Medulla oblongata (tissue), 1 donor: Measurements from ENCODE around the gene LMOD3.
A peak's percentile ranks its signal among the peaks of the same experiment; 100 is the strongest.

Source experiments
- DNase-seq: peaks from one replicate; pipeline ENCODE4 v3.0.0-alpha.2; 2015; ENCODE audit errors: extremely low spot score

The LMOD3 gene

DNA sequence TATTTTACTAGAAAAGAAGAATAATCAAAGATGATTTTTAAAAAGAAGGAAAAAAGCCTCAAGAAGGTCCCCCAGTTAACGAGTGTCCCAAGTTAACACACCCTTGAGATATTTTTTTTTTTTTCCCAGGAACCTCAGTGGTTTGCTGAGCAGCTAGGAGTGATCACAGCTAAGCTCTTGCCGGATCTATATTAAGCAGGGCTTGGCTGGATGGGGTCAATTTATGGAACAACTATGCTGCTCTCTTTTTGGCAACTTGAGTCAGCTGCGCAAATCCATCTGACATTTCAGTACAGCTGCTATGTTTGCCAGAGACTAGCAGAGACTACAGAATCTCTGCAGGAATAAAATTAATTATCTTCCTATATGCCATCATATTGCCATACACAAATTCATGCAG is at the start of gene LMOD3:
TSS of gene LMOD3 (minus strand) at position 193 of the 400 bp plus-strand sequence. CDS start 209 bp downstream, outside the sequence.
- DNase-seq = no peak

DNA sequence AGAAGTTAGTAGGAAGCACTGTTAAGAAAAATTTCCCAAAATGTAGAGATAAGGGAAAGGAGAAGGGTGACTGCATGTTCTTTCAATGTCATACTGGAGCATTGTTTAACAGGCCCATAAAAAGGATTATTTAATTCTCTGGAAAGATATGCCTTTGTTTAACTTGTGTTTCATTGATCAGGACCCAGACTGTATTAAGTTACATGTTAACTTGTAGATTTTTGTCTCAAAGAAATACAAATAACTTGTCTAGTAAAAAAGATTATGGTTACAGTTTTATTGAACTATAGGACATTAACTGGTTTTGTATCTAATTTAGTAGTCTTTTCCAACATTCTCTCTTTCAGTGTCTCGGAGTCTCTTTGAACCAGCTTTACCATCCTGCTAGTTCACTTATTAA is 49.7 kb upstream of the LMOD3 start:
- DNase-seq = no peak

DNA sequence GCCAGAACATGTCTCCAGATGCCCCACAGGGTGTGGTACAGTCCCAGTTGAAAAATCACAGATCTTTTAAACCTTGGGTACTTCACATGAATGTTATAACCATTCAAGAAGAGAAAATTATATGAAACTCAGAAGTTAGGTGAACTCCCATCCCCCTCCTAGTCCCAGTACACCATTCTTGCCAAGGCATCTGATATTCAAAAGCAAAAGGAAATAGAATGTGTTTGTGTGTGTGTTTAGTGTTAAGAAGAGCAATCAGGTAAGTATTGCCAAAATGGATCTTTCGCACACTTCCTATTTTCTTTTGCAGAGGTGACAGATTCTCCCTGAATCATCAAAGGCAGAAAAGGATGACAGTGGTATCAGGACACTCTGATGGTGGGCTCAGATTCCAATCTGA is 44.1 kb upstream of the LMOD3 start:
- no peak for DNase-seq

DNA sequence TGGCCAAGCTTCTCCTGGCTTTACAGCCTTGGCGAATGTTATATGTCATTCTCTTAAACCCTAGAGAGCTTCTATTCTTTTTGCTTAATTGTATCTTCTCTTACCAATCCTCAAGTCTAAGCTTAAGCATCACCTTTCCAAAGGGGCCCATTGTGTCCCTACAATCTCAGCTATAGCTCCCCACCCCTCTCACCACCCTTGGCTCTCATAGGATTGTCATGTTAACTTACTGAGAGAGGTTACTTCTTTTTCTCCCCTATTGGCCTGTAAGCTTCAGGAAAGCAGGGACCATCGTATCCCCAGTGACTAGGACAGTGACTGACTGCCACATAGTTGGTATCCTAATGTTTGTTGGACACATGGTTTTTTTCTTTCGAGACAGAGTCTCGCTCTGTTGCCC is 43.3 kb upstream of the LMOD3 start:
- no peak for DNase-seq

DNA sequence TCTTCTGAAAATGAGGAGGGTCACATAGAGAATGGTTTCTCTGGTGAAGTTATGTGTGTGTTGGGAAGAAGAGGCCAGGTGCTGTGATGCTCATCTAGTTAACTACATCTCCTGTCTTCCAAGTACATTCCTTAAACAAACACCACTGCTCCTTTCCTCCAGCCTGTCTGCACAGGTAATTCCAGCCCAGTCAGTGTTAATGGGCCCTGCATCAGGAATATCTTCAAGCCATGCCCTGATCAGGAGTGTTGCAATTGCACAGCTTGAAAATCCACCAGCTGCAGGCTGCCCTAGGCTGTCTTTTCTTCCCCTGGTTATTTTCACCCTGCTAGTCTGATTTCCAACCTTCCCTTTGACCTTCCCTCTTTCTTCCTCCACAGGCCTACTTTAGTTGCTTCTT is 41.9 kb upstream of the LMOD3 start:
- DNase-seq = no peak

DNA sequence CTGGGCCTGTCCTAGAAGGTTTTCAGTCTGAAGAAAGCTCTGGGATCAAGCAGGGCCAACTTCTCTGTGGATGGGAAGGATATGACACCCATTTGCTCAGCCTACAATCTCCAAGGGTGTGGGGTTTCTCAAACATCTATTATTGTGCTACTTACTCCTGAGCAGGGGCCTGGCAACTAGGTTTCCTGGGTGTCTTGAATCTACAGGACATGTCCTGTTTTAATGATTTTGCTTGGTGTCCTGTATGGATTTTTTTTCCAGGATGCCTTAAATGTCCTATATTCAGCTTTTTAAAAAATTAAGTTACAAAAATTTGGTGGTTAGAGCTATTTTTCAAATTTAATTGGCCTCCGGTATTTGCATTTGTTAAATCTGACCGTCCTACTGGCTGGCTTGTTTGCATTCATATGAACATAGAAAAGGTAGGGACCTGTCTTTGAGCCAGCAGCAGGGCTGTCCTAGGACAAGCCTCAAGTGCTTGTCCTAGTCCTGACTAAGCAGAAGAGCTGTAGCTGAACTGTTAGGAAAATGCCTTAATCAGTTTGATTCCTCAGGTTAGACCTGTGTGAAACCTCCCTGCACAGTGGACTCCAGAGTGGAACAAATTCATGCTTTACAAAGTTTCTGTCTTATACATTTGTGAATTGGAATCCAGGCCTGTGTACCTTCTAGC is 40.0 kb upstream of the LMOD3 start:
- no peak for DNase-seq

DNA sequence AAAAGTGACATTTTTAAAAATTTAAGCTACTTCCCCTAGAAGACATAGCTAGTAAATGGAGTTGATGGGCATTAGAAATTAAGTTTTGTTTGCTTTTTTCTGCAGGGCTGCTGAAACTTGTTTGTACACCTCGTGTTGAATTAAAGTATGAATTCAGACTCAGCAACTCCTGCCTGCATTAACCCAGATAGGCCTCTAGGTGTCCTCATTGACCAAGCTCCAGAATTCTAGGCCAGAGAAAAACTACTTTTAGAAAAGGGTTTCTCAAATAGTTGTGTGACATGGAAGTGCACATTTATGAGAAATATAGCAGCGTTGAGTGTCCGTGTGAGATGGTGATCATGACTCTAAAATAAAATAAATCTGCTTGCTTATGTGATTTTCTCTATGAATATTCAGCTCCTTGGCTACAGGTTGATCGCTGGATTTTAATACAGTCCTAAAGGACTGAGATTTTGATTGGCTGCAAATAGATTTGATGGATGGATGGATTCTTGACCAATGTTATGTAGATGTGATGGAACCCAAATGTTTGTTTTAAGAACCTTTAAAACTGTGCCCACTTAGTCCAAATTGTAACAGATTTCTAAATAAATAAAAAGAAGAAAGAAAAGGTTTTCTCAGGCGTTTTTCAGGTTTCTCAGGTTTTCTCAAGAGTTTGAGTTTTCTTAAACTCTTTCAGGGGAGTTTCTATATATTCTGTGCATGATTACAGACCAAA is 39.4 kb upstream of the LMOD3 start:
- peak; percentile 79 for DNase-seq

DNA sequence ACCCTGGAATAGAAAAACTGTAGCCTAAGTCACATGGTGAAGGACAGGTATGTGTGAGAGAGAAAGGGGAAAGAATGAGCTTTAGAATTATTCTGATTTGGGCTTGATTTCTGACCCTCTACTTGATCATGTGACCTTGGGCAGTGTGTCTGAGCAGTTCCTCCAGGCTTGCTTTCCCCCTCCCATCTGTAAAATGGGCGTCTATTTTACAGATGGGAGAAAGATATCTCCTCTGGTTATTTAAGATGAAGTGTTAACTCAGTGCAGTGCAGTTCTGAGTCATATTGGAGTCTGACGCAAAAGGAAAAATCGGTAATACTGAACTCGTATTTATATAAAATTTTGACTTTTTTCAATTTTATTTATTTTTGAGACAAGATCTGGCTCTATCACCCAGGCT is 38.1 kb upstream of the LMOD3 start:
- DNase-seq = no peak

DNA sequence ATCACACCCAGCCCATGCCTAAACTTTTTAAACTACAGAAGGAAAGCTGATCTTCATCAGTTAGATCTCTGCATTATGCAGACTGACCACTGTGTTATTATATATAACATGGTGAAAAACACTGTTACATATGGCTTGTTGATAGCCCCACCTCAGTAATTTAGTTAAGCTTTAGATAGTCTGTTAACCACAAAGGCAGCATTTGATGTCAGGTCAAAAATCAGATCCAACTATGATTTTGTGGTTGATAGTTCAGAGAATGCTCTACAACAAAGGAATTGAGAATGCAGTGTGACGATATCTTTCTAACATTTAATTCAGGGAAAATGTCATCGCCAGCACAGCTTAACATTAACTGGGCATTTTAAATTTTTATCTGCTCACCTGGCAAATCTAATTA is 37.7 kb upstream of the LMOD3 start:
- no peak for DNase-seq

DNA sequence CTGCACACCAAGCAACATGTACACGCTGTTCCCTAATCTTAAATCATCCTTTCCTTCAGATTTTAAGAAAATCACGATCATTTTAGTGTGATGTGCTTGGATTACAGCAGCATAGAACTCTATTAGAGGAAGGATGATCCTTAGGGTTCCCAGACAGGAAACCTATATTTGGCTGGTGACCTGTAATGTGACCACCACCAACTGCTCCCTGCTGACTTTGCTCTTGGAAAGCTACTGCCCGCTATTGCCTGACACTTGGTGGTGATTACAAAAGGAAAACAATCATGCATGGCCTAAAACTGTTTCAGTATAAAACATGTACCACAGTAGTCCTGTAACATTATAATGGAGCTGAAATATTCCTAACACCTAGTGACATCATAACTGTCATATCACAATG is 27.2 kb upstream of the LMOD3 start:
- no peak for DNase-seq

DNA sequence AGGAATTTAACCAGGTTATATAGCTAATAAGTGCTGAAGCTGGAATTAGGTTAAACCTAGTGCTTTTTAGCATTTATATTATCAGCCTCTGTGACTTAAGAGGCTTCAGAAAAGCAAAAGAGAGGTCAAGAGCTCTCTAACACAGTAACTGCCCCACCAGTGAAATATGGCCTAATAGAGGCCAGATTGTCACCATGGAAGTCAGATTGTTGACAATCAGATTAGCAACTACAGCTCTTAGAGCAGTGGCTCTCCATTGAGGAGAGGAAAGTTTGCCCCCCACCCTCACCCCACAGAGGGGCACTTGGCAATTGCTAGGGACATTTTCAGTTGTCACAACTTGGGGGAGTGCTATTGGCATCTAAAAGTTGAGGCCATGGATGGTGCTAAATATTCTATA is 23.3 kb upstream of the LMOD3 start:
- no peak for DNase-seq

DNA sequence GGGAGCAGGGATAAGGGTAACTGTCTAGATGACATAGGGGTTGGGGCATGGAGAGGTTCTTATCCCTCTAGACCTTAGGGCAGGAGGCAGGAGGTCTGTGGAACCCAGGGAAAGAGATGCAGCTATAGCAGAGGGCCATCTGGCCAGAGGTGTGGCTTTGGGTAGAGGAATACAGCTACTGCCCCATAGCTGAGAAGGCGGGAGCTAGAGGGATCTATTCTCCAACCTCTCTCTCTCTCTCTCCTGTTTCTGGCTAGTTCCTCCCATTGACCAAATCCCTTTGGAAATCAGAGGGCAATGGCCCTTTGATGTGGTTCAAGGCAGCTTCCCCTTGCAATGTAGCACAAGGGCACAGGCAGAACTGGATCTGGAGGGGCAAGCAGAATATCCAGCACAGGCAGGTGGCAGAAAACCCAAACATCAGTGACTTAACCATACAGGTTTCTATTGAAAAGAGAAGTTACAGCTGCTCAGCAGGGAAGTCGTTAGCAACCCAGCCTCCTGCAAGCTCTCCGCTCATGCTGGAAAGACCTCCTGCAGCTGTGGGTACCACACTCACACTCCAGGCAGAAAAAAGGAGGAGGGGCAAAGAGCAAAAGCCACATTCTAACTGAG is 22.3 kb upstream of the LMOD3 start:
- no peak for DNase-seq

DNA sequence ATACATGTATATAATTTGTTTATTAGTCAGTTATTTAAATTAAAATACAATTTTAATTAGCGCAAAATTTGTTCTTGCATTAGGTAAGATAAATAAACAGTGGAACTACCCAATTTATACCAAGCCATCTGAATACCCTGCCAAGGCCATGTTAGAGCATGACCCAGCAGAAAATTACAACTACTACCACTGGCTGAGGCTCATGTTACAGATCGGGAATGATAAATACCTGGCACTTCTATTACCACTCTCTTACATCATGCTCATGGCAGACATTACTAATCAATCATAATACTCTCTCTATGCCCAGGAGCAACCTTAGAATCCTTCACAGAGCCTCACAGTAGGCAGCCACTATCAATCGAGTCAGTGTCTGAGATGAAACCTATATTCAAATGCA is 21.2 kb upstream of the LMOD3 start:
- no peak for DNase-seq

DNA sequence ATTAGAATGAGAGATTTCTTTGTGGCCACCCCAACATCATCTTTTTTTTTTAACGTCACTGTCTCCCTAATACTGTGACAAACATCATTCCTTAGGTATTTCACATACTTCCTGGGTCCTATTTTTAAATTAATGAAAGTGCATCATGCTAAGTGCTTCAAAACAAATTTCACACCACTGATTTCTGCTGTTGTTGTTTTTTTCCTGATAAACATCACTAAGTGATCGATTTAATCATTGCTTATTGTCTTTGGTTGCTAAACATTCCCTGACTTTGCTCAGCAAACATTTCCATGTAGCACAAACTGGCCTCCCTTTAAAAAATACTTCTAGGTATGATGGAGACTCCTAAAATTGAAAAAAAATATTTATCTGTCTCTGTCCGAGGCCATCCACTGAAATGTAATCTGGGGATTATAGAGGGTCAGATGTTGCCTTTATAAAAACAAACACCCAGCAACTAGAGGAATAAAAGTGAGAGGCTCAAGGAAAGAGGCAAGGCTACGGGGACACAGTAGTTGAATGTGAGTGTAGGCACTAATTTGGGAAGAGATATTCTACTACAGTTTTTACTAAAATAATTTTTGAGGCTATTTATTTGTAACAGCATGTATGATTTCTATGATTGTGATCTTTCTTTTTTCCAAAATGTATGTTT is 20.5 kb upstream of the LMOD3 start:
- no peak for DNase-seq

DNA sequence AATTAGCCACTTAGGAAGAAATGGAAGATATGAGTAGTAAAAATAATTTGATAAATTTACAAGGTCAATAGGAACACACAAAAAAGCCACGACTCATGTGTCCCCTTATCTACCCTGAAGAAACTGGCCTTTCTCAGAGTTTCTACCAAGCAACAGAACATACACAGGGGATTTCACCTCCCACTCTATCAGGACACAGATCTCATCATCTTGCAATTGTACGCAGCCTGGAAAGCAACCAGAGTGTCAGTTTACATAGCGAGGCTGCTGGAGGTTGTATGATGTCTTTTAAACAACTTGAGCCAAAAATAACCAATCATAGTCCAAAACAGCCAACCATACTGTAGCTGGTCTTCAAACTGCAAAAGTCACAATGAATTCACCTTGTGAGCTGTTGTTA is 19.7 kb upstream of the LMOD3 start:
- DNase-seq = no peak

DNA sequence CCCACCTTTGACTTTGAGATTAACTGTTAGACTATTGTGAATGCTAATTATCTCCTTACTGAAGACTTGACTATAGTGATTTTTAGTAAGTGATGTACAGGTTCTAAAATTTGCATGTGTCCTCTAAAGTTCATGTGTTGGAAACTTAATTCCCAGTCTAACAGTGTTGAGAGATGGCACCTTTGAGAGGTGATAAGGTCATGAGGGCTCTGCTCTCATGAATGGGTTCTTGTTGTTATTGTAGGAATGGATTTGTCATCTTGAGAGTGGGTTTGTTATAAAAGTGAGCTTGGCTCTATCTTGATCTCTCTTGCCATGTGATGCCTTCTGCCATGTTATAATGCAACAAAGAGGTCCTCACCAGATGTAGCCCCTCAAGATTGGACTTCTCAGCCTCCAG is 18.9 kb upstream of the LMOD3 start:
- DNase-seq = no peak

DNA sequence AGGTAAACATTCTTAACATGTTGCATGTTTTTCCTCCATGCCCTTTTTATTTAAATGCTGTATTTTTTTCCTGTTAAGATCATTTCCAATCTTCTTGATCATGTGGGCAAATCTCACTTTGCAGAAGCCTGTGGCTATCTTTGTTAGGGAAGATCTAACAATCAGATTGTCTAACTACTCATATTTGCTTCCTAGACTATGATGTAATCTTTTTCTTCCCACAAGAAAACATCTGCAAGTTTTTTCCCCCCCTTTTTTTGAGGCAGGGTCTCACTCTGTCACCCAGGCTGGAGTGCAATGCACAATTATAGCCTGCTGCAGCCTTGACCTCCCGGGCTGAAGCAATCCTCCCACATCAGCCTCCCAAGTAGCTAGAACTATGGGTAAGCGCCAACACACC is 15.0 kb upstream of the LMOD3 start:
- DNase-seq = no peak

DNA sequence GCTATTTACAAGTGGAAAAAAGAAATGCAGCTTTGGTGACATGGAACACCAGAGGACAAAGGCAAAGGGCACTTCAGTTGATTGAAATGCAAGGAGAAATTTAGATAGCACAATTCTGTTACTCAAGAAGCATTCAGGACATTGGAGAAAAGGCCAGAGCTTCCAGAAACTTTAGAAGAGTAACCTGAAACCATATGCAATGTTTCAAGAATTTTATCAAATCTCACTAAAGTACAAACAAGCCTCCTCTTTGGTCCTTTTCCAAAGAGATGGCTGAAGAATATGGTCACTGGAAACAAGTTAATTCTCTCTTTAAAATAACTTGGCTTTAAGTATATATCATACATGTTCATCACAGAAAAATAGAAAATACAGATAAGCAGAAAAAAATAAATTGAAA is 14.6 kb upstream of the LMOD3 start:
- no peak for DNase-seq

DNA sequence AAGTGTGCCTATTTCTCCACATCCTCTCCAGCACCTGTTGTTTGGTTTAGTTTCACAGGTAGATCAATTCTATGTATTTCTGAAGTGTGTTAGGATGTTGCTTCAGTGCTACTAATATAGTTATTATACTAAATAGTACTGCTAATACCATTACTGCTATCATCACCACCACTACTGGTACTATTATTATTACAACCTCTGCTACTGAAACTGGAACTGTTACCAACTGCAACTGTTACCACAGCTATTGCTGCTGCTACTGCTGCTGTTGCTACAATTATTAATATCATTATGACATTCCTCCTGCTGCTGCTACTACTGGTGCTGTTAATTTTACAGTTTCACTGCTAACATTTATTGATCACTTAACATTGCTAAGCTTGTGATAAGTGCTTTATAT is 8.3 kb upstream of the LMOD3 start:
- no peak for DNase-seq

DNA sequence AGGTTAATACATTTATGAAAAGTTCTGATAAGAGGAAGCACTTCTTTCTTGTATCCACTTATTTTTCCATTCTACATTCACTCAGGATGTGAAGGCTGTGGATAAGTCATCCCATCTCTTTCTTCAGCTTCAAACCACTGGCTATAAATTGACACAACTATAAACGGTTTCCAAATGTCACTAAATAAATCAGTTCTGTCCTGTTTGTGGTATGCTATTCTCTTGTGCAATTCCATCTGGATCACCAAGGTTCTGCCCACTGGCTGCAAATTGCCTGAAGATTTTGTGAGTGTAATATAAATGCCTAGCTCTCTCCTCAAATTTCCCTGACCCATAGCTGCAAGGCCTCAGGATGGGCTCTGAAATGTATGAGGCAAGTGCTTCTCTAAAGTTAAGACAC is 7.1 kb upstream of the LMOD3 start:
- DNase-seq = no peak

DNA sequence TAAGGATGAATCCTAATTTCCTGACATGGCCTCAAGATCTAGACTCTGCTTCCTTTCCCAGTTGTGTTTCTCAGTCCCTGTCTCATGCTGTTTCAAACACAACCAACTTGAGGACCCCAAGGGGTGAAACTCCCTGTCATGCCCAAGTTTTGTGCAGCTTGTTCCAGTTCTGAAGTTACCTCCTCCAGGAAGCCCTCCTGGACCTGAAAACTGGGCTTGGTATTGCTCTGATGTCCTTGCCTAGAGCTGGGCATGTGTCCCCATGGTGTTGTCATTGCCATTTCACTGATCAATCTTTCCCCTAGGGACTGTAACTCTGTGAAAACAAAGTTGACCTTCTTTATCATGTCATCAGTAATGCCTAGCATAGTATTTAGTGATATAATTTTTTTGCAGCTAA is 6.1 kb upstream of the LMOD3 start:
- no peak for DNase-seq

DNA sequence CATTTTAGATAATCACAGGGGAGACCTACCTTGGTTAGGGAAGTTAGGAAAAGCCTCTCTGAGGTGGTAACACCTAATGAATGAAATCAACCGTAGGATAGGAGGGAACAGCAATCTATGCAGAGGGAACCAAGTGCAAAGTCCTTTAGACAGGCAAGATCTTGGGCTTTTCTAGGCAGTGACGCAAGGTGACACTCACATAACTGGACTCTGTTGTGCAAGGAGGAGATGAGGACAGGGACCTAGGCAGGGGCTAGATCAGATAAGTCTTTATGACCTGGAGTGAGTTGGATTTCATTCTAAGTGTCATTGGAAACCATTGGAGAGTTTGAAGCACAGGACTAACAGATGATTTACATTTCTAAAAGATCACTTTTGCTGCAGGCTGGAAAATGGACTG is 4.6 kb upstream of the LMOD3 start:
- DNase-seq = no peak

DNA sequence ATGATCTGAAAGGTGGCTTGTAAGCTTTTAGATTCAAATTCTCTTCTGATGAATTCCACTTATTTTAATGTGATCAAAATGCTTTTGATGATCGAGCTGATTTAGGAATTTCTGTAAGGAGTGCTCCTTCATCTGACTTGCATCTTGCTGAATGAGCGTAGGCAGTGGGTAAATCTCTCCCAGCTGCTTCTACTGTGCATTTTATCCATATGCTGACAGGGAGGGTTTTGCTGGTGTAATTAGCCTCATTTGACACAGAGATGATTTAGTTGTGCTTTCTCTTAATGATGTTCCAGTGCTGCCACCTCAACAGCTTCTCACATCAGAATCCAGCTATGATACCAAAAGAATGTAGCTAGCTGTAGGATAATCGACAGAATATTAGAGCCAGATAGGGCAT is 3.8 kb upstream of the LMOD3 start:
- no peak for DNase-seq
